Gastrocnemius medialis (tissue), 4 donors: ENCODE data around the gene PYGO2.

Experiments used
- CTCF ChIP-seq, 5 experiments: fragments of 450-650 bp in 3 of 5; fragments of 200-600 bp in 2 of 5; sonication (generic) in 2 of 5; IDR thresholded peaks in 4 of 5; conservative IDR thresholded peaks in 1 of 5; 1 replicate in 4 of 5; 2 replicates in 1 of 5; pipeline ENCODE4 v1.5.1; 2016 to 2019; ENCODE audit warnings: antibody characterized with exemption in 5 of 5, mild to moderate bottlenecking in 3 of 5, moderate library complexity in 3 of 5
- POLR2A ChIP-seq, 2 donors: fragments of 450-650 bp; IDR thresholded peaks; one replicate each; pipeline ENCODE4 v1.6.1; 2017; ENCODE audit warnings: antibody characterized with exemption in 2 of 2, mild to moderate bottlenecking in 2 of 2, moderate library complexity in 2 of 2

- no peak for TF ChIP-seq CTCF (IDR thresholded peaks at IDR 0.05 in 4 of 5, conservative IDR thresholded peaks at IDR 0.05 in 1 of 5)
- TF ChIP-seq POLR2A (IDR thresholded peaks at IDR 0.05) = no peak
These were observed 671 bp upstream of the PYGO2 start for GRCh38 chr1:154962156-154962749.
